A549 (cell line): Measurements from ENCODE around the gene GSE1. TPM values are rescaled to one million over a fixed set of nuclear protein-coding genes. Genes with fewer than 3 reads are reported as not detected.

Source experiments
- ATAC-seq, 2 experiments: fragments of 200-7000 bp in 1 of 2; fragments of >200 bp in 1 of 2; cut with Nextera tagmentation in 1 of 2; cut with Tn5 transposase in 1 of 2; 3 replicates each; pipeline versions ENCODE4 v1.8.0 to v1.9.1; 2018 to 2020; ENCODE audit warnings: mild to moderate bottlenecking in 1 of 2, moderate library complexity in 1 of 2
- CTCF ChIA-PET: fragments of 300-600 bp; sonication (Branson Sonifier 250); formaldehyde crosslinking; extraction: SDS; loops from one replicate; lab custom pipeline; 2021; ENCODE audit warnings: antibody characterized with exemption, inconsistent platforms; lab: Yijun Ruan, JAX
- POLR2A ChIA-PET: fragments of 350-600 bp; formaldehyde crosslinking; extraction: SDS; loops from one replicate; lab custom pipeline; 2021; ENCODE audit warnings: antibody characterized with exemption, inconsistent platforms; lab: Yijun Ruan, JAX
- DNase-seq, 2 experiments: peaks; one replicate each; pipeline versions ENCODE4 v3.0.0 to v3.0.0-alpha.2; 2011 to 2016; ENCODE audit warnings: low read depth in 1 of 2, low spot score in 1 of 2
- FAIRE-seq: peaks from 2 replicates; lab custom pipeline; 2011; peaks lifted over from hg19 to GRCh38; lab: Jason Lieb, UNC
- H3K27ac ChIP-seq, 2 experiments: fragments of >200 bp; sonication (Bioruptor Twin); formaldehyde crosslinking; 3 replicates each; pipeline ENCODE4 v1.5.1; 2016 to 2017
- H3K4me1 ChIP-seq: fragments of >200 bp; sonication (Bioruptor Twin); formaldehyde crosslinking; 3 replicates; pipeline ENCODE4 v1.6.1; 2016
- H3K4me2 ChIP-seq: fragments of >200 bp; sonication (Bioruptor Twin); formaldehyde crosslinking; 3 replicates; pipeline ENCODE4 v1.6.1; 2016
- H3K4me3 ChIP-seq: fragments of >200 bp; sonication (Bioruptor Twin); formaldehyde crosslinking; 3 replicates; pipeline ENCODE4 v1.5.1; 2016
- H3K9me3 ChIP-seq: fragments of >200 bp; sonication (Bioruptor Twin); formaldehyde crosslinking; 3 replicates; pipeline ENCODE4 v1.6.1; 2016
- CBX8 ChIP-seq: fragments of 200-600 bp; sonication (generic); IDR thresholded peaks from 2 replicates; pipeline ENCODE4 v1.6.1; 2016
- EHF ChIP-seq: fragments of 250-450 bp; sonication (Bioruptor Pico); IDR thresholded peaks from 2 replicates; pipeline ENCODE4 v1.5.0; 2020; ENCODE audit warnings: mild to moderate bottlenecking
- EHMT2 ChIP-seq: fragments of 200-600 bp; sonication (generic); IDR thresholded peaks from 2 replicates; pipeline ENCODE4 v1.6.1; 2016; ENCODE audit warnings: antibody characterized with exemption, low read depth, mild to moderate bottlenecking, moderate library complexity
- ELK1 ChIP-seq: fragments of 150-350 bp; IDR thresholded peaks from 2 replicates; pipeline ENCODE4 v1.6.1; 2014; ENCODE audit warnings: low read depth, mild to moderate bottlenecking, low read length
- ESRRA ChIP-seq: fragments of 150-350 bp; IDR thresholded peaks from 2 replicates; pipeline ENCODE4 v1.6.1; 2014; ENCODE audit warnings: mild to moderate bottlenecking, low read length, borderline replicate concordance
- FOSL2 ChIP-seq, 2 experiments: fragments of 450-650 bp in 1 of 2; fragments of >200 bp in 1 of 2; sonication (Bioruptor Twin) in 1 of 2; formaldehyde crosslinking; IDR thresholded peaks; 2 replicates each; pipeline versions ENCODE4 v1.5.0 to v1.6.1; 2016 to 2020; ENCODE audit warnings: mild to moderate bottlenecking in 1 of 2, moderate library complexity in 1 of 2
- FOXS1 ChIP-seq: fragments of 250-450 bp; sonication (Bioruptor Pico); IDR thresholded peaks from 2 replicates; pipeline ENCODE4 v1.5.0; 2020; ENCODE audit warnings: mild to moderate bottlenecking, moderate library complexity
- GATA3 ChIP-seq: IDR thresholded peaks from 2 replicates; pipeline ENCODE4 v1.6.1; 2012; ENCODE audit warnings: borderline replicate concordance
- HEYL ChIP-seq: fragments of 250-450 bp; sonication (Bioruptor Pico); IDR thresholded peaks from 2 replicates; pipeline ENCODE4 v1.8.0; 2021; ENCODE audit warnings: mild to moderate bottlenecking, moderate library complexity
- HMGXB4 ChIP-seq: fragments of 250-450 bp; sonication (Bioruptor Pico); IDR thresholded peaks from 2 replicates; pipeline ENCODE4 v1.5.0; 2021; ENCODE audit warnings: mild to moderate bottlenecking, moderate library complexity, borderline replicate concordance
- HOXA7 ChIP-seq: fragments of 250-450 bp; sonication (Bioruptor Pico); IDR thresholded peaks from 2 replicates; pipeline ENCODE4 v1.5.0; 2020; ENCODE audit warnings: mild to moderate bottlenecking, moderate library complexity
- HOXB13 ChIP-seq: fragments of 250-450 bp; sonication (Bioruptor Pico); IDR thresholded peaks from 2 replicates; pipeline ENCODE4 v1.5.0; 2020; ENCODE audit warnings: low read depth, mild to moderate bottlenecking, moderate library complexity
- HOXB5 ChIP-seq: fragments of 250-450 bp; sonication (Bioruptor Pico); IDR thresholded peaks from 2 replicates; pipeline ENCODE4 v1.5.0; 2020; ENCODE audit warnings: mild to moderate bottlenecking, moderate library complexity
- JUN ChIP-seq, 2 experiments: fragments of >200 bp; sonication (Bioruptor Twin); formaldehyde crosslinking; IDR thresholded peaks; 2 replicates in 1 of 2; 3 replicates in 1 of 2; pipeline ENCODE4 v1.6.1; 2016 to 2017
- JUNB ChIP-seq: fragments of >200 bp; sonication (Bioruptor Twin); formaldehyde crosslinking; IDR thresholded peaks from 2 replicates; pipeline ENCODE4 v1.6.1; 2016
- NR3C1 ChIP-seq: fragments of >200 bp; sonication (Bioruptor Twin); formaldehyde crosslinking; IDR thresholded peaks from 3 replicates; pipeline ENCODE4 v1.6.1; 2017
- POLR2A ChIP-seq: IDR thresholded peaks from 2 replicates; pipeline ENCODE4 v1.6.1; 2012; ENCODE audit warnings: mild to moderate bottlenecking, low read length
- RAD21 ChIP-seq, 2 experiments: fragments of >200 bp in 1 of 2; sonication (Bioruptor Twin) in 1 of 2; formaldehyde crosslinking in 1 of 2; IDR thresholded peaks in 1 of 2; conservative IDR thresholded peaks in 1 of 2; 2 replicates in 1 of 2; 3 replicates in 1 of 2; pipeline ENCODE4 v1.6.1; 2012 to 2018; ENCODE audit warnings: inconsistent platforms in 1 of 2
- SMC3 ChIP-seq: fragments of >200 bp; sonication (Bioruptor Twin); formaldehyde crosslinking; IDR thresholded peaks from 3 replicates; pipeline ENCODE4 v1.6.1; 2018; ENCODE audit warnings: inconsistent platforms
- SREBF2 ChIP-seq: fragments of 450-650 bp; IDR thresholded peaks from 2 replicates; pipeline ENCODE4 v1.6.1; 2014; ENCODE audit warnings: mild to moderate bottlenecking, moderate library complexity
- TFCP2L1 ChIP-seq: fragments of 250-450 bp; sonication (Bioruptor Pico); IDR thresholded peaks from 2 replicates; pipeline ENCODE4 v1.5.0; 2021; ENCODE audit warnings: mild to moderate bottlenecking
- TP53 ChIP-seq: fragments of 250-450 bp; sonication (Bioruptor Pico); IDR thresholded peaks from 2 replicates; pipeline ENCODE4 v1.5.0; 2021; ENCODE audit warnings: mild to moderate bottlenecking, moderate library complexity
- ZFP36 ChIP-seq: fragments of 450-650 bp; IDR thresholded peaks from 2 replicates; pipeline ENCODE4 v1.6.1; 2014; ENCODE audit warnings: borderline replicate concordance; ENCODE audit not compliant: partially characterized antibody
- ZSCAN20 ChIP-seq: fragments of 250-450 bp; sonication (Bioruptor Pico); IDR thresholded peaks from 2 replicates; pipeline ENCODE4 v1.8.0; 2022; ENCODE audit warnings: mild to moderate bottlenecking, moderate library complexity
- WGBS: methylation state at CpG from one replicate; pipeline ENCODE4 v1.1.6; 2017; ENCODE audit errors: missing lambda C conversion rate; 5-methylcytosine and 5-hydroxymethylcytosine counted together
- polyA plus RNA-seq, 4 experiments: library from polyadenylated mRNA; depleted of rRNA in 3 of 4; stranded (reverse); fragments of >200 nt; fragmentation: RNase III in 1 of 4; extraction: RNeasy Plus Mini Kit Qiagen cat#74134 plus additional on column Dnase treatment in 1 of 4; gene quantifications; 2 replicates in 3 of 4; 3 replicates in 1 of 4; pipeline ENCODE4 v1.2.3, GENCODE V29; 2011 to 2017
- TF ChIP-seq, protein P1 (sequence below): fragments of 250-450 bp; sonication (Bioruptor Pico); IDR thresholded peaks from 2 replicates; pipeline ENCODE4 v1.5.0; 2020; ENCODE audit warnings: low read depth, mild to moderate bottlenecking, moderate library complexity
- TF ChIP-seq, protein P2 (sequence below): IDR thresholded peaks from 2 replicates; pipeline ENCODE4 v1.6.1; 2012

GSE1 gene
- polyA plus RNA-seq, 2 of the 4 experiments (the other 2 are of a cell fraction) = 20.7 to 24.3 TPM

- no peak for TF ChIP-seq HMGXB4 (CRISPR knock-in tag)
- TF ChIP-seq JUN (IDR thresholded peaks at IDR 0.05) = no peak
- no peak for TF ChIP-seq ZFP36
- no peak for TF ChIP-seq TFCP2L1 (CRISPR knock-in tag)
- TF ChIP-seq ELK1 = no peak
- TF ChIP-seq, protein P1, sequence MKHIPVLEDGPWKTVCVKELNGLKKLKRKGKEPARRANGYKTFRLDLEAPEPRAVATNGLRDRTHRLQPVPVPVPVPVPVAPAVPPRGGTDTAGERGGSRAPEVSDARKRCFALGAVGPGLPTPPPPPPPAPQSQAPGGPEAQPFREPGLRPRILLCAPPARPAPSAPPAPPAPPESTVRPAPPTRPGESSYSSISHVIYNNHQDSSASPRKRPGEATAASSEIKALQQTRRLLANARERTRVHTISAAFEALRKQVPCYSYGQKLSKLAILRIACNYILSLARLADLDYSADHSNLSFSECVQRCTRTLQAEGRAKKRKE (CRISPR knock-in tag) = no peak
- no peak for TF ChIP-seq RAD21 (conservative IDR thresholded peaks at IDR 0.05 in 1 of 2, IDR thresholded peaks at IDR 0.05 in 1 of 2)
- TF ChIP-seq TP53 (CRISPR knock-in tag) = no peak
- TF ChIP-seq POLR2A = no peak
- no peak for FAIRE-seq
- peak; percentile 3 to 33; a peak in 1 of 6 replicates for ATAC-seq
- POLR2A ChIA-PET = no interaction called here
- peak overlapping the region; percentile 81 for H3K4me3 ChIP-seq
- WGBS = 38% methylated on average over 27 of the region's 27 CpGs
- peak overlapping the region; percentile 93 for H3K4me2 ChIP-seq
- H3K27ac ChIP-seq = peak overlapping the region in 1 of 2 experiments; percentile 30; a peak in 2 of 6 replicates
- CTCF ChIA-PET = interaction anchor here (0.6 to 3.3 kb wide), 6 partner anchors 10 to 551 kb away, joined by 3 to 13 read pairs (median 6); no protein-coding TSS in a partner anchor
- peaks cover 9% of the 10 kb centered on the region; the same call in 1 of the 3 replicates for H3K4me1 ChIP-seq
- peak in 1 of 2 experiments; percentile 33 for DNase-seq
- no peaks in the 10 kb centered on the region for H3K9me3 ChIP-seq
Measured at GRCh38 chr16:85689285-85689949, 76.3 kb downstream of the GSE1 start.

DNA sequence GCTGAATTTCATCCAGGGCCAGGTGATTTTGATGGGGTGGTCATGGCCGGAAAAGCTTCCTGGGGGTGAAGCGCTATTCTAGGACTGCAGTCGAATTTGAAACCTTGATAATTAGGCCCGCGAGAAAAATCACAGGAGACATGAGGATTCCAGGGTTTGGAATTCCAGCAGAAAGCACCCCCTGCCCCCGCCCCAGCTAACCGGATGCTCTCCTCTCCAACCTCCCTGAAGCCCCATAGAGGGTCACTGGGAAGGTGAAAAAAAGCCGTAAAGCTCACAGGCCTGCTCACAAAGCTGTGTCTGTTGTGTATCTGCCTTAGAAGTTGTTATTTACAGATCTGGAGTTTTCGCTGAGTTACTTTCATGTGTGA is 76.8 kb downstream of the GSE1 start:
- peaks cover 9% of the 10 kb centered on the region; the same call in 1 of the 3 replicates for H3K4me1 ChIP-seq
- FAIRE-seq (no peak), ATAC-seq (no peak), DNase-seq (no peak)
- H3K4me2 ChIP-seq = peak overlapping the region; percentile 93; the same call in 1 of the 3 replicates
- TF ChIP-seq, protein P2, sequence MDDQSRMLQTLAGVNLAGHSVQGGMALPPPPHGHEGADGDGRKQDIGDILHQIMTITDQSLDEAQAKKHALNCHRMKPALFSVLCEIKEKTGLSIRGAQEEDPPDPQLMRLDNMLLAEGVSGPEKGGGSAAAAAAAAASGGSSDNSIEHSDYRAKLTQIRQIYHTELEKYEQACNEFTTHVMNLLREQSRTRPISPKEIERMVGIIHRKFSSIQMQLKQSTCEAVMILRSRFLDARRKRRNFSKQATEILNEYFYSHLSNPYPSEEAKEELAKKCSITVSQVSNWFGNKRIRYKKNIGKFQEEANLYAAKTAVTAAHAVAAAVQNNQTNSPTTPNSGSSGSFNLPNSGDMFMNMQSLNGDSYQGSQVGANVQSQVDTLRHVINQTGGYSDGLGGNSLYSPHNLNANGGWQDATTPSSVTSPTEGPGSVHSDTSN = no peak
- TF ChIP-seq NR3C1 = no peak
- no peak for TF ChIP-seq JUNB
- TF ChIP-seq ZSCAN20 (CRISPR knock-in tag) = no peak
- no peak for TF ChIP-seq CBX8
- no peak for TF ChIP-seq RAD21 (conservative IDR thresholded peaks at IDR 0.05 in 1 of 2, IDR thresholded peaks at IDR 0.05 in 1 of 2)
- TF ChIP-seq EHF (CRISPR knock-in tag) = no peak
- 82% methylated on average over 9 of the region's 9 CpGs for WGBS
- POLR2A ChIA-PET = no interaction called here
- no peak overlapping the region for H3K4me3 ChIP-seq
- H3K27ac ChIP-seq = no peak overlapping the region
- no peaks in the 10 kb centered on the region for H3K9me3 ChIP-seq
- CTCF ChIA-PET = interaction anchor here (0.7 to 3.3 kb wide), 7 partner anchors 8 to 74 kb away, joined by 3 to 13 read pairs (median 5); no protein-coding TSS in a partner anchor

DNA sequence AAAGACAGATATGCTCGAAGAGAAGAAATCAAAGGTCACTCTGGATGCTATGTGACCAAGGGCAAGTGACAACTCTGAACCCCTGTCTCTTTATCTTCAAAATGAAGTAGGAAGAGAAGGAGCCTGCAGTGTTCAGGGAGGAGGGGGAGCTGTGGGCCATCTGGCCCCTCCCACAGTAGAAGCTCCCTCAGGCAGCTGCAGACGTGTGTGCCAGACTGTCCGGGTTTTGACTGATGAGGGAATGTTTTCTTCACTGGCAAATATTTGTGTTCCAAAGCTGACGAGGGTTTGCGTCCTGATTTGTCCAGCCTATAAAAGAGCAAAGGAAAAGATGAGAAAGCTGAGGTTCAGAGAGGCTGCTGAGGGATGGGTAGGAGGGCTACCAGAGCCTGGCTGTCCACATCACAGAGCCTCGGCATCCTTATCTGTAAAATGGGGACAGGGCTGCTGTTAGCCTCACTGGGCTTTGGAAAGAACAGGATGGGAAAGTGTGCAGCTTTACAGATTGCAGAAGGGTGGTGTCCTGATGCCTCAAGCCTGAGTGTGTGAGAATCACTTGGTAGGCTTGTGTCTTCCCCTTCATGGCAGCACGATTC is 77.4 kb downstream of the GSE1 start:
- H3K4me3 ChIP-seq = no peak overlapping the region
- H3K27ac ChIP-seq = no peak overlapping the region
- no peak for ATAC-seq
- peaks cover 9% of the 10 kb centered on the region; the same call in 1 of the 3 replicates for H3K4me1 ChIP-seq
- CTCF ChIA-PET = interaction anchor here (0.6 to 3.3 kb wide), 9 partner anchors 9 to 437 kb away, joined by 3 to 13 read pairs (median 4); no protein-coding TSS in a partner anchor
- H3K4me2 ChIP-seq = no peak overlapping the region
- no peak for FAIRE-seq
- DNase-seq = no peak
- POLR2A ChIA-PET = no interaction called here
- 30% methylated on average over 7 of the region's 7 CpGs for WGBS
- no peaks in the 10 kb centered on the region for H3K9me3 ChIP-seq
- TF ChIP-seq ESRRA = no peak
- TF ChIP-seq JUN (IDR thresholded peaks at IDR 0.05) = no peak
- TF ChIP-seq SMC3 = no peak
- TF ChIP-seq FOXS1 (CRISPR knock-in tag) = no peak
- no peak for TF ChIP-seq NR3C1
- TF ChIP-seq EHMT2 = no peak
- TF ChIP-seq FOSL2 (IDR thresholded peaks at IDR 0.05) = no peak
- TF ChIP-seq FOSL2 (CRISPR knock-in tag; IDR thresholded peaks at IDR 0.05) = no peak
- TF ChIP-seq TFCP2L1 (CRISPR knock-in tag) = no peak
- no peak for TF ChIP-seq HEYL (CRISPR knock-in tag)
- TF ChIP-seq HOXB13 (CRISPR knock-in tag) = no peak
- no peak for TF ChIP-seq SREBF2
- TF ChIP-seq, protein P1 (CRISPR knock-in tag) = no peak
- no peak for TF ChIP-seq HOXB5 (CRISPR knock-in tag)
- no peak for TF ChIP-seq EHF (CRISPR knock-in tag)
- no peak for TF ChIP-seq ZSCAN20 (CRISPR knock-in tag)
- no peak for TF ChIP-seq GATA3
- no peak for TF ChIP-seq HOXA7 (CRISPR knock-in tag)
